K562 (cell line): ENCODE measurements around the gene SRSF5. TPM values are rescaled to one million over a fixed set of nuclear protein-coding genes. Genes with fewer than 3 reads are reported as not detected.

Experiments used
- CLOCK ChIP-seq: fragments of 250-450 bp; sonication (Bioruptor Pico); IDR thresholded peaks from 2 replicates; pipeline ENCODE4 v1.4.0; 2020; ENCODE audit warnings: mild to moderate bottlenecking, moderate library complexity, borderline replicate concordance
- KAT8 ChIP-seq: fragments of 450-650 bp; IDR thresholded peaks from 2 replicates; pipeline ENCODE4 v1.6.1; 2016; ENCODE audit warnings: low read depth, mild to moderate bottlenecking
- NR4A1 ChIP-seq, 2 experiments: fragments of 250-450 bp in 1 of 2; fragments of 450-650 bp in 1 of 2; sonication (Bioruptor Pico) in 1 of 2; IDR thresholded peaks; 2 replicates each; pipeline versions ENCODE4 v1.4.0 to v1.6.1; 2016 to 2020; ENCODE audit warnings: mild to moderate bottlenecking in 2 of 2, missing compliant biosample characterization in 1 of 2, missing genetic modification characterization in 1 of 2, moderate library complexity in 1 of 2
- POLR2G ChIP-seq: fragments of 200-400 bp; formaldehyde crosslinking; IDR thresholded peaks from 2 replicates; pipeline ENCODE4 v1.6.1; 2017; ENCODE audit warnings: low read depth, mild to moderate bottlenecking, antibody characterized with exemption, low read length, moderate library complexity
- PRDM10 ChIP-seq: fragments of 450-650 bp; IDR thresholded peaks from 2 replicates; pipeline ENCODE4 v1.6.1; 2018; ENCODE audit not compliant: partially characterized antibody
- RREB1 ChIP-seq: fragments of 250-450 bp; sonication (Bioruptor Pico); IDR thresholded peaks from 2 replicates; pipeline ENCODE4 v1.4.0; 2020
- TAF7 ChIP-seq: fragments of 450-650 bp; IDR thresholded peaks from 2 replicates; pipeline ENCODE4 v1.6.1; 2016; ENCODE audit warnings: missing genetic modification characterization, missing compliant biosample characterization
- ZBTB9 ChIP-seq: fragments of 450-650 bp; formaldehyde crosslinking; IDR thresholded peaks from 2 replicates; pipeline ENCODE4 v1.4.0; 2020; ENCODE audit warnings: mild to moderate bottlenecking, moderate library complexity
- ZFX ChIP-seq: sonication (generic); formaldehyde crosslinking; IDR thresholded peaks from 2 replicates; pipeline ENCODE4 v1.8.0; 2022; ENCODE audit warnings: mild to moderate bottlenecking, missing genetic modification reagents, moderate library complexity
- ZNF140 ChIP-seq: fragments of 250-450 bp; sonication (Bioruptor Pico); IDR thresholded peaks from 2 replicates; pipeline ENCODE4 v1.8.0; 2021; ENCODE audit warnings: moderate library complexity, mild to moderate bottlenecking, inconsistent platforms
- polyA plus RNA-seq, 8 experiments: library from polyadenylated mRNA; depleted of rRNA in 4 of 8; stranded (reverse) in 5 of 8; unstranded in 3 of 8; fragments of >200 nt; fragmentation: Nextera tagmentation in 2 of 8; fragmentation: Illumina TruSeq in 1 of 8; extraction: Ambion mirVana in 2 of 8; extraction: Trizol in 1 of 8; gene quantifications; 2 replicates each; pipeline versions ENCODE4 v1.2.1 to v1.2.3, GENCODE V29; 2011 to 2014; ENCODE audit warnings: inconsistent platforms in 1 of 8, missing spikeins in 1 of 8
- total RNA-seq, 7 experiments: library from RNA; depleted of rRNA in 6 of 7; stranded (reverse); fragments of >200 nt in 6 of 7; fragmentation: Illumina TruSeq in 2 of 7; extraction: Trizol in 2 of 7; gene quantifications; 2 replicates each; pipeline versions ENCODE4 v1.2.1 to v1.2.3, GENCODE V29; 2011 to 2021; ENCODE audit warnings: low replicate concordance in 1 of 7

SRSF5 gene
- total and polyA plus RNA-seq, 9 of the 15 experiments (the other 6 are each of a cell fraction or from before 2014, with no cell fraction given), result 108 to 460 (median 212) TPM

GRCh38 chr14:69767369-69767999 lies 542 bp downstream of the SRSF5 start (continued):
- TF ChIP-seq KAT8 (peak; percentile 78; the same call in 1 of the 2 replicates), PRDM10 (peak; percentile 67), ZFX (CRISPR knock-in tag) (peak; percentile 4; the same call in 1 of the 2 replicates), TAF7 (tag) (peak; percentile 70), ZBTB9 (CRISPR knock-in tag) (peak; percentile 45; the same call in 1 of the 2 replicates), NR4A1 (CRISPR knock-in tag; IDR thresholded peaks at IDR 0.05) (no peak), NR4A1 (tag; IDR thresholded peaks at IDR 0.05) (no peak), RREB1 (CRISPR knock-in tag) (no peak), POLR2G (peak; percentile 90), ZNF140 (CRISPR knock-in tag) (no peak), CLOCK (no peak)
